Measurements from ENCODE around the gene ANKRD55.

GRCh38 chr5:56253126-56253525 lies 20.0 kb upstream of the ANKRD55 start:
- TF ChIP-seq POLR2AphosphoS5 (IDR thresholded peaks at IDR 0.05; ENCODE audit: low read depth, low read length) (no peak), TAF1 (IDR thresholded peaks at IDR 0.05; ENCODE audit: borderline replicate concordance, insufficient read depth, low read length) (no peak)
